ENCODE data around the gene ABLIM3. TPM values are rescaled to one million over a fixed set of nuclear protein-coding genes. Genes with fewer than 3 reads are reported as not detected.

ABLIM3 gene
- total and polyA plus RNA-seq, 10 of the 15 experiments (the other 5 are each of a cell fraction or from before 2014, with no cell fraction given) = 0.03 TPM; not detected in 9

DNA sequence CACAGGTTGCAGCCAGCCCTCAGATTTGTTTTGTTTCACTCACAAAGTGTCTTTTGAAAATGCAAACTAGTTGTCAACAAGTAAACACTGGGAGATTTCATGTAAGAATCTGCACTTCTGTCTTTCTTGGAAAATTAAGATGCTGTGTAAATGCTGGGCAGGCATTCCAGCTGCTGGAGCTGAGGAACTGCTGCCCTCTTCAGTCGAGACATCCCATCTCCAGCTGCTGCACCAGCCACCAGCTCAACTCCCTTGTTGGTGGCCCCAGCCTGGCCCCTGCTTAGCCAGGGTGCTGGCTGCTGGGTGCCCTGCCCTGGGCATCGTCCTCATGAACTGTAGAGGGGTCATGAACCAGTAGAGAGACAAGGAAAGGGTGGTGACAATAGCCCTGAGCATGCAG lies 97.2 kb downstream of the ABLIM3 start:
- in situ Hi-C loops (cut with MboI) (no loop called here), intact Hi-C loops (cut with micrococcal nuclease; ENCODE audit: unreplicated experiment) (no loop called here)
- ATAC-seq (no peak), FAIRE-seq (no peak), DNase-seq (ENCODE audit: low read depth, low spot score) (no peak)
- ChIA-PET CTCF (no interaction called here), RAD21 (ENCODE audit: unreplicated experiment) (no interaction called here), POLR2A (no interaction called here), SMC1A (ENCODE audit: uncharacterized antibody, unreplicated experiment) (no interaction called here)
- H3K36me3 ChIP-seq (ENCODE audit: control insufficient read depth in 2 of 2, insufficient read depth in 2 of 2, low read length in 1 of 2) = no peaks in the 10 kb centered on the region
- TF ChIP-seq BMI1 (IDR thresholded peaks at IDR 0.05; ENCODE audit: borderline replicate concordance) (no peak), SIN3A (IDR thresholded peaks at IDR 0.05; ENCODE audit: low read depth, low read length) (no peak), CHD1 (IDR thresholded peaks at IDR 0.05; ENCODE audit: low read depth, low read length) (no peak), CEBPB (IDR thresholded peaks at IDR 0.05; ENCODE audit: borderline replicate concordance in 1 of 2, low read depth in 2 of 2, low read length in 2 of 2) (no peak), RUNX3 (IDR thresholded peaks at IDR 0.05; ENCODE audit: low read length) (no peak), EP300 (IDR thresholded peaks at IDR 0.05; ENCODE audit: borderline replicate concordance in 1 of 2, control insufficient read depth in 1 of 2, low read depth in 2 of 2, low read length in 2 of 2) (no peak)
- TF ChIP-seq, protein P1, sequence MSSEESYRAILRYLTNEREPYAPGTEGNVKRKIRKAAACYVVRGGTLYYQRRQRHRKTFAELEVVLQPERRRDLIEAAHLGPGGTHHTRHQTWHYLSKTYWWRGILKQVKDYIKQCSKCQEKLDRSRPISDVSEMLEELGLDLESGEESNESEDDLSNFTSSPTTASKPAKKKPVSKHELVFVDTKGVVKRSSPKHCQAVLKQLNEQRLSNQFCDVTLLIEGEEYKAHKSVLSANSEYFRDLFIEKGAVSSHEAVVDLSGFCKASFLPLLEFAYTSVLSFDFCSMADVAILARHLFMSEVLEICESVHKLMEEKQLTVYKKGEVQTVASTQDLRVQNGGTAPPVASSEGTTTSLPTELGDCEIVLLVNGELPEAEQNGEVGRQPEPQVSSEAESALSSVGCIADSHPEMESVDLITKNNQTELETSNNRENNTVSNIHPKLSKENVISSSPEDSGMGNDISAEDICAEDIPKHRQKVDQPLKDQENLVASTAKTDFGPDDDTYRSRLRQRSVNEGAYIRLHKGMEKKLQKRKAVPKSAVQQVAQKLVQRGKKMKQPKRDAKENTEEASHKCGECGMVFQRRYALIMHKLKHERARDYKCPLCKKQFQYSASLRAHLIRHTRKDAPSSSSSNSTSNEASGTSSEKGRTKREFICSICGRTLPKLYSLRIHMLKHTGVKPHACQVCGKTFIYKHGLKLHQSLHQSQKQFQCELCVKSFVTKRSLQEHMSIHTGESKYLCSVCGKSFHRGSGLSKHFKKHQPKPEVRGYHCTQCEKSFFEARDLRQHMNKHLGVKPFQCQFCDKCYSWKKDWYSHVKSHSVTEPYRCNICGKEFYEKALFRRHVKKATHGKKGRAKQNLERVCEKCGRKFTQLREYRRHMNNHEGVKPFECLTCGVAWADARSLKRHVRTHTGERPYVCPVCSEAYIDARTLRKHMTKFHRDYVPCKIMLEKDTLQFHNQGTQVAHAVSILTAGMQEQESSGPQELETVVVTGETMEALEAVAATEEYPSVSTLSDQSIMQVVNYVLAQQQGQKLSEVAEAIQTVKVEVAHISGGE (CRISPR knock-in tag; IDR thresholded peaks at IDR 0.05) = no peak
- TF ChIP-seq, protein P2, sequence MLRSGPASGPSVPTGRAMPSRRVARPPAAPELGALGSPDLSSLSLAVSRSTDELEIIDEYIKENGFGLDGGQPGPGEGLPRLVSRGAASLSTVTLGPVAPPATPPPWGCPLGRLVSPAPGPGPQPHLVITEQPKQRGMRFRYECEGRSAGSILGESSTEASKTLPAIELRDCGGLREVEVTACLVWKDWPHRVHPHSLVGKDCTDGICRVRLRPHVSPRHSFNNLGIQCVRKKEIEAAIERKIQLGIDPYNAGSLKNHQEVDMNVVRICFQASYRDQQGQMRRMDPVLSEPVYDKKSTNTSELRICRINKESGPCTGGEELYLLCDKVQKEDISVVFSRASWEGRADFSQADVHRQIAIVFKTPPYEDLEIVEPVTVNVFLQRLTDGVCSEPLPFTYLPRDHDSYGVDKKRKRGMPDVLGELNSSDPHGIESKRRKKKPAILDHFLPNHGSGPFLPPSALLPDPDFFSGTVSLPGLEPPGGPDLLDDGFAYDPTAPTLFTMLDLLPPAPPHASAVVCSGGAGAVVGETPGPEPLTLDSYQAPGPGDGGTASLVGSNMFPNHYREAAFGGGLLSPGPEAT (IDR thresholded peaks at IDR 0.05; ENCODE audit: low read depth) = no peak
- no peaks in the 10 kb centered on the region for H4K20me1 ChIP-seq (ENCODE audit: control insufficient read depth, insufficient read depth)
- H3K9ac ChIP-seq (ENCODE audit: control insufficient read depth, insufficient read depth, low read length) = no peak overlapping the region
- 13% methylated on average over 2 of the region's 2 CpGs for WGBS (ENCODE audit: insufficient coverage, insufficient replicate concordance, low lambda C conversion rate, missing lambda C conversion rate)
- no peak overlapping the region for H3K27ac ChIP-seq (ENCODE audit: control insufficient read depth, insufficient read depth)
- BruUV-seq (replicated peaks) = no TSS peak
- H2AFZ ChIP-seq (ENCODE audit: control insufficient read depth, low read depth, low read length) = no peak overlapping the region
- H3K4me1 ChIP-seq (ENCODE audit: control insufficient read depth, insufficient read depth, low read length) = no peaks in the 10 kb centered on the region
- H3K4me3 ChIP-seq = no peak overlapping the region
- no peaks in the 10 kb centered on the region; a peak in 2 of 4 replicates for H3K27me3 ChIP-seq (replicated peaks in 1 of 2; ENCODE audit: control insufficient read depth in 2 of 2, insufficient read depth in 2 of 2, low read length in 1 of 2)
- H3K79me2 ChIP-seq (ENCODE audit: control insufficient read depth, insufficient read depth, low read length) = no peaks in the 10 kb centered on the region
- no peaks in the 10 kb centered on the region for H3K9me3 ChIP-seq (replicated peaks; ENCODE audit: control insufficient read depth, insufficient read depth, low read length)
- no peak overlapping the region for H3K4me2 ChIP-seq (ENCODE audit: control insufficient read depth, insufficient read depth)
